PFSK-1 (cell line): ENCODE measurements around the gene SPTB.

Experiments
- FOXP2 ChIP-seq: optimal IDR thresholded peaks from 2 replicates; pipeline ENCODE3; 2011; ENCODE audit warnings: borderline replicate concordance, control low read depth, inconsistent platforms; ENCODE audit not compliant: insufficient read depth; ENCODE audit errors: extremely low read length, extremely low read depth
- POLR2AphosphoS5 ChIP-seq: IDR thresholded peaks from 2 replicates; pipeline ENCODE4 v1.6.1; 2012; ENCODE audit warnings: low read depth, mild to moderate bottlenecking, control low read depth, low read length, moderate library complexity
- TAF1 ChIP-seq: IDR thresholded peaks from 2 replicates; pipeline ENCODE4 v1.6.1; 2012; ENCODE audit warnings: low read length, control low read depth, borderline replicate concordance; ENCODE audit not compliant: insufficient read depth

- TF ChIP-seq FOXP2 = no peak
- TF ChIP-seq POLR2AphosphoS5 = no peak
- TF ChIP-seq TAF1 = no peak
Observed at GRCh38 chr14:64919618-64920017, 39.9 kb upstream of the SPTB start.
